Stimulated activated CD8-positive, alpha-beta memory T cell treated with anti-CD3 and anti-CD28 coated beads, Interleukin-2, amount 100 ng/mL, for 1 hour (primary cell): Measurements from ENCODE around the gene SF3B5.
A peak's percentile ranks its signal among the peaks of the same experiment; 100 is the strongest.
"Not testable (repeated sequence)": the region's sequence is repeated elsewhere in the genome, so short reads cannot be mapped to it uniquely, and the experiment has no call there.

Source experiments
- DNase-seq, 2 donors: peaks; one replicate each; pipeline ENCODE4 v3.0.0-alpha.2; 2020; ENCODE audit warnings: low read depth in 2 of 2

The SF3B5 gene

DNA sequence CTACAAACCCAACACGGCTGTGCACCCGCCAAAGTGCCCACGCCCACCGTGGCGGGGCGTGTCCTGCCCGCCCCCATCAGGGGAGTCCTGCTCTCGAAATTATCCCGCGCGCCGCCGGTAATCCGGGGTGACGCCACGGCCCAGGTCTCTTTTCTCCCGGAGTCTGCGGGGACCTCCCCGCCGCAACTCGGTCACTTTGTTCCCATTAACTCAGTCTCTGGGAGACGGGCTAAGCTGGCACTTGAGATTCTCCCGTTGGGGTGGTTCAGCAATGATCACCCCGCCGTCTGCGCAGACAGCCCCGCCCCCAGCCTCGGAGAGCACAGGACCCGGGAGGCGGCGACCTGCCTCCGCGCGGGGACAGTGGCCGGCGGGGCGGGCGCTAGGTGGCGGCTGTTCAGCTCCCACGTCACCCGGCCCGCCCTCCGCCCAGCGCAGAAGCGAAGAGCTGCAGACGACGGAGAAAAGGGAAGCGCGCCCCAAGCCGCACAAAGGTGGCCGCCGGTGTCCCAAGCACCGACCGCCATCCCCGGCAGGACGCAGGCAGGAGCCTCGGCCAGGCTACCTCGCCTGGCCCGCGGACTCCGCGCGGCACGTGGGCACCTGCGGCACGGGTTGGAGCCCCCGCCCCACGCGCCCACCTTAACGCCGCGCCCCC lies 31.5 kb downstream of the SF3B5 start:
- peak; percentile 81 to 84 for DNase-seq

DNA sequence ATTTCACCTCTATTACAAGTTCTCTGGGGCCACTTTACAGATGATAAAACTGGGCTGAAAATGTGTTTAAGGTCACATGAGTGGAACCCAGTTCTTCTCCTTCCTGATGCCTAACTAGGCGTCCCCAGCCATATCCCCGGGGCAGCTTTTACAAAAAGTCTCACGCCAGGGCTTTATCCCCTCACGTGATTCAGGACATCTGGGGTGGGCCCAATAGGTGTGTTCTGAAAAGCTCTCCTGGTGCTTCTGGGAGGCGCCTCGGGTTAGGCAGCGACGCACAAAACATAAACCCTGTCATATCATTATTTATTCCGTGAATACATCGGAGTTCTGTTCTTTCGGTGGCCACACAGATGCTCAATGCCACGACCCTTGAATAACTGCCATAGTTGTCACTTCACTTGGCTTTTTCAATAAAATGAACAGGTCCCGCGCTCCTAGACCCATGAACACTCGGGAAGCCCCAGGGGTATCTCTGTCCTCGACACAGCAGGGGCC lies 32.1 kb downstream of the SF3B5 start:
- DNase-seq: no peak

DNA sequence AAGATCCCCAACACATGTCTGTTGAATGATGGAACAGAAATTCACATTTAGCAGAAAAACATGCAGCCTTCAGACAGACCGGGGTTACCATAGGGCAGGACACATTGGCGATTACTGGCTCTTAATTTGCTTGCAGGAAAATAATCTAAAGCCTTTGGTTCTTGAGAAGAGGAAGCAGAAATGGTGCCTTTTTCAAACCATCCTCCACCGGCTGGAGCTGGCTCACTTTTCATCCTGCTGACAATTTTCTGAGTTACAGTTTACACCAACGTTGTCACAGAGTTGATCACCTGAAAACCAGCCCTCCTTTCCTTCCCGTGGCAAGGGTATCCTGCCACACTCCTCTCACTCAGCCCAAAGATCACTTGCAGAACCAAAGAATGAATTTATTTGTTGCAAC lies 32.6 kb downstream of the SF3B5 start:
- no peak for DNase-seq

DNA sequence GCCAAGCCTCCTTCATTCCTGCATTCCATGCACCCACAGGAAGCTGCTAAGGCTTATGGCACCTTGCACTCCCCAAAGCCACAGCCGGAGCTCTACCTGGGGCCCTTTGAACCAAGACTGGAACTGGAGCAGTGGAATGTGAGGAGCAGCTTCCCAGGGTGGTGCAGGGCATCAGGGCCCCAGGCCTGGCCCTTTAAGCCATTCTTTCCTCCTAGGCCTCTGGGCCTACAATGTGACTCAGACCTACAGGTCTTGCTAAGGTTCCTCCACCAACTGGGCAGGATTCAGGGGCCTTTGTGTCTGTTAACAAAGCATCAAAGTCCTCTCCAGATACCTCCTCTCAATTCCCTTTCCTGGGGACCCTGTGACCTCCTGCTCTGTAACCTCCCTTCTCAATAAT lies 36.2 kb downstream of the SF3B5 start:
- DNase-seq: no peak

DNA sequence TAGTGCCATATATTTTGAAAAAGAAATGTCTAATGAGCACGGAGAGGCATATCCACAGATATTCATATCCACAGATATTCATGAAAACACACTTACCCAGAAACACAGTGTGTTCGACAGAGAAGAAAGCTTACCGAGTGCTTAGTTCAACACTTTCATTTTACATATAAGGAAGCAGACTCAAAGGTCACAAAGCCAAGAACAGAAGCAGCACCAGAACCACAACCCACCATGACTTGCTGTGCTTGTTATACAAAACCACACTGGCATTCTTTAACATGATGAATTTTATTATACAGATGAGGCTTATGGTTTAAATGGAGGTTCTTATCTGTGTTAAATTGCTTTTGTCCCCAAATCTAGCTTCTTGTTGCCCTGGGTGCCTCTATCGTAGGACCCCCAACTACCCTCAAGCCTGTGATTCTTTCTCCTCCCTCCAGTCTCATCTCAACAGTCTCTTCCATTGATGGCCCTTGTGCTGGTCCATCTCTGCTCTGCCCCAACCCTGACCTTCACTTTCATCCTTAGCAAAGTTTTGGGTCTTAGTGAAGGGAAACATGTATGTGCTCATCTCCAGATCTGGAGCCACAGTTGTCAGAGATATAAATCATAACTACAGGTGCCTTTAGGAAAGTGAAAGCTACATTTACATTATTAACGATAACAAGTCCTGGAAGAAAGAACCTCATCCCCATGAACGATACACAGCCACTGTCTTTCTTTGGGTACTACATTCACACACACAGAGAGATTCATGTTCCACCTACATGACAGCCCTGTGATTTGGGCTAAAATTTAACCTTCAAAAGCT lies 40.0 kb downstream of the SF3B5 start:
- DNase-seq: no peak

DNA sequence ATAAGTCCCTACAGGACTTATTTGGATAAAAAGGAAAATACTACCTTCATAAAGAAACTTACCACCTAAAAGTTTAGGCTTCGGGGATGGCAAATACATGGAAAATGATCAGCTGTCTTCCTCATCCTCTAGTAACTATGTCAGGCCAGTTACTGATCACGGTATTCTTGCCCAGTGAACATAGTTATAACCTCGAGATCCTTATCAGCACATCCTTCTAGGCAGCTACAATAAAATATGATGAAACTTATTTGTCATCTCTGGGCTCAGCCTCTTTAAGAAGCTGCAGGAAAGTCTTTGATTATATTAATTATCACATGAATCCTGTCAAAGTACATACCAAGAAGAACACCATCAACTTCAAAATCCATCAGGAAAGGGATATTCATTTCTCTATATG lies 41.8 kb downstream of the SF3B5 start:
- DNase-seq: no peak

DNA sequence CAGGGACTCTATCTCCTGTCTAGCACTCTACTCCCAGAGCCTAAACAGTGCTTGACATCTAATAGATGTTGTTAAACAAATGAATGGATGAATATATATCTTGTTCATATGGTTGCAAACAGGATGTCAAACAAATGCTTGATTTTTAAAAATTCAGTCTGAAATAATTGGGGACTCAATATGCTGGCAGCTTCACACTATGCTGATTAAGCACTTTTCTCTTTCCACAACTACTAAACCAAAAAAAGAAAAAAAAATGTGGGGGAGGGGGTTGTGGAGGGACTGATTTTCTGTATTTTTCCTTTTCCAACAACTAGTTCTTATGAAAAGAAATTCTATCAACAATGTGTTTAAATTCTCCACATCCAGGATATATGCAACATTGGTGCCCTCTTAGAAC lies 42.9 kb downstream of the SF3B5 start:
- no peak for DNase-seq

DNA sequence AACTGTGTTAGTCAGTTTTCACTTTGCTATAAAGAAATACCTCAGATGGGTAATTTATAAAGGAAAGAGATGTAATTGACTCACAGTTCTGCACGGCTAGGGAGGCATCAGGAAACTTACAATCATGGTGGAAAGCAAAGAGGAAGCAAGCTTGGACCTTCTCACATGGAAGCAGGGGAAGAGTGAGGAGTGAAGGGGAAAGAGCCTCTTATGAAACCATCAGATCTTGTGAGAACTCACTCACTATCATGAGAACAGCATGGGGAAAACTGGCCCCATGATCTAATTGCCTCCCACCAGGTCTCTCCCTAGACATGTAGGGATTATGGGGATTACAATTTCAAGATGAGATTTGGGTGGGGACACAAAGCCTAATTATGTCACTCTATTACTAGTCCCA lies 46.0 kb downstream of the SF3B5 start:
- DNase-seq: no peak

DNA sequence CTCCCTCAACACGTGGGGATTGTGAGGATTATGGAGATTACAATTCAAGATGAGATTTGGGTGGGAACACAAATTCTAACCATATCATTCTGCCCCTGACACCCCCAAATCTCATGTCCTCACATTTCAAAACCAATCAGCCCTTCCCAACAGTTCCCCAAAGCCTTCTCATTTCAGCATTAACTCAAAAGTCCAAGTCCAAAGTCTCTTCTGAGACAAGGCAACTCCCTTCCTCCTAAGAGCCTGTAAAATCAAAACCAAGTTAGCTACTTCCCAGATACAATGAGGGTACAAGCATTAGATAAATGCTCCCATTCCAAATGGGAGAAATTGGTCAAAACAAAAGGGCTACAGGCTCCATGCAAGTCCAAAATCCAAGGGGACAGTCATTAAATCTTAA lies 47.7 kb downstream of the SF3B5 start:
- no peak for DNase-seq

DNA sequence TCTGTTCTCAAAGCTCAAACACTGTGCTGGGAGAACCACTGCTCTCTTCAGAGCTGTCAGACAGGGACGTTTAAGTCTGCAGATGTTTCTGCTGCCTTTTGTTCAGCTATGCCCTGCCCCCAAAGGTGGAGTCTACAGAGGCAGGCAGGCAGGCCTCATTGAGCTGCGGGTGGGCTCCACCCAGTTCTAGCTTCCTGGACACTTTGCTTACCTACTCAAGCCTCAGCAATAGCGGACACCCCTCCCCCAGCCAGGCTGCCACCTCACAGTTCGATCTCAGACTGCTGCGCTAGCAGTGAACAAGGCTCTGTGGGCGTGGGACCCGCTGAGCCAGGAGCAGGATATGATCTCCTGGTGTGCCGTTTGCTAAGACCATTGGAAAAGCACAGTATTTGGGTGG lies 48.7 kb downstream of the SF3B5 start:
- DNase-seq: not testable (repeated sequence)

DNA sequence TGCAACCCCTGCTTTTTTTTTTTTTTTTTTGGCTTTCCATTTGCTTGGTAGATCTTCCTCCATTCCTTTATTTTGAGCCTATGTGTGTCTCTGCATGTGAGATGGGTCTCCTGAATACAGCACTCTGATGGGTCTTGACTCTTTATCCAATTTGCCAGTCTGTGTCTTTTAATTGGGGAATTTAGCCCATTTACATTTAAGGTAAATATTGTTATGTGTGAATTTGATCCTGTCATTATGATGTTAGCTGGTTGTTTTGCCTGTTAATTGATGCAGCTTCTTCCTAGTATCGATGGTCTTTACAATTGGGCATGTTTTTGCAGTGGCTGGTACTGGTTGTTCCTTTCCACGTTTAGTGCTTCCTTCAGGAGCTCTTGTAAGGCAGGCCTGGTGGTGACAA lies 50.4 kb downstream of the SF3B5 start:
- not testable (repeated sequence) for DNase-seq
